Caco-2 (cell line): Measurements from ENCODE around the gene ZFAND2B. TPM values are rescaled to one million over a fixed set of nuclear protein-coding genes. Genes with fewer than 3 reads are reported as not detected.
A peak's percentile ranks its signal among the peaks of the same experiment; 100 is the strongest.

Experiments used
- BruUV-seq: library from RNA; stranded (reverse); fragments of 400-500 nt; replicated peaks from 2 replicates; lab custom pipeline; 2021; lab: Mats Ljungman, UMichigan
- CTCF ChIA-PET: fragments of 300-600 bp; sonication (Branson Sonifier 250); formaldehyde crosslinking; loops from one replicate; lab custom pipeline; 2022; ENCODE audit warnings: antibody characterized with exemption; lab: Charles Lee
- POLR2A ChIA-PET: fragments of 300-600 bp; sonication (Branson Sonifier 250); formaldehyde crosslinking; loops from one replicate; lab custom pipeline; 2022; ENCODE audit warnings: antibody characterized with exemption; lab: Charles Lee
- DNase-seq, 2 experiments: peaks; one replicate each; pipeline versions ENCODE4 v3.0.0 to v3.0.0-alpha.2; 2020 to 2022
- H3K27me3 ChIP-seq: replicated peaks from 2 replicates; pipeline ENCODE4 v1.6.0; 2011; ENCODE audit warnings: low read length; ENCODE audit not compliant: control insufficient read depth, insufficient read depth
- H3K36me3 ChIP-seq: 2 replicates; pipeline ENCODE4 v1.5.1; 2011; ENCODE audit warnings: low read length; ENCODE audit not compliant: control insufficient read depth, insufficient read depth
- H3K4me1 ChIP-seq: fragments of 250-450 bp; sonication (Bioruptor Pico); 2 replicates; pipeline ENCODE4 v1.5.1; 2020; ENCODE audit warnings: mild to moderate bottlenecking
- H3K4me3 ChIP-seq: 2 replicates; pipeline ENCODE4 v1.5.1; 2011; ENCODE audit warnings: low read depth, mild to moderate bottlenecking, control low read depth, low read length
- H3K9me3 ChIP-seq: fragments of 250-450 bp; sonication (Bioruptor Pico); 2 replicates; pipeline ENCODE4 v1.5.1; 2020; ENCODE audit warnings: mild to moderate bottlenecking, moderate library complexity
- H3K27ac Mint-ChIP-seq: one replicate; pipeline ENCODE4 v1.8.0; 2022; ENCODE audit warnings: mixed read lengths; ENCODE audit not compliant: unreplicated experiment
- H3K27me3 Mint-ChIP-seq: one replicate; pipeline ENCODE4 v1.8.0; 2022; ENCODE audit warnings: mixed read lengths; ENCODE audit not compliant: insufficient read depth, unreplicated experiment
- H3K36me3 Mint-ChIP-seq: one replicate; pipeline ENCODE4 v1.8.0; 2022; ENCODE audit warnings: mild to moderate bottlenecking, mixed read lengths; ENCODE audit not compliant: insufficient read depth, unreplicated experiment
- H3K4me1 Mint-ChIP-seq: one replicate; pipeline ENCODE4 v1.8.0; 2022; ENCODE audit warnings: low read depth, mixed read lengths; ENCODE audit not compliant: unreplicated experiment
- H3K4me3 Mint-ChIP-seq: one replicate; pipeline ENCODE4 v1.8.0; 2022; ENCODE audit warnings: mild to moderate bottlenecking, moderate library complexity, mixed read lengths; ENCODE audit not compliant: unreplicated experiment
- H3K9me3 Mint-ChIP-seq: one replicate; pipeline ENCODE4 v1.8.0; 2022; ENCODE audit warnings: mixed read lengths; ENCODE audit not compliant: unreplicated experiment
- intact Hi-C: fragments of 100-400 bp; cut with micrococcal nuclease; formaldehyde crosslinking; loops from one replicate; pipeline ENCODE4 v1.10.0; 2022; ENCODE audit not compliant: unreplicated experiment
- total RNA-seq: library from RNA; stranded (reverse); gene quantifications from 2 replicates; pipeline ENCODE4 v1.2.3, GENCODE V29; 2022
- TF ChIP-seq, protein P1 (sequence below), 2 experiments: fragments of 200-600 bp in 1 of 2; IDR thresholded peaks; 1 replicate in 1 of 2; 2 replicates in 1 of 2; pipeline versions ENCODE4 v1.5.1 to v1.8.0; 2011 to 2022; ENCODE audit warnings: antibody characterized with exemption in 1 of 2, control low read depth in 1 of 2, inconsistent platforms in 1 of 2, low read depth in 1 of 2, low read length in 1 of 2, mild to moderate bottlenecking in 1 of 2, moderate library complexity in 1 of 2; ENCODE audit not compliant: insufficient read depth in 1 of 2, severe bottlenecking in 1 of 2, unreplicated experiment in 1 of 2

ZFAND2B gene
- total RNA-seq, 1 experiment from 2014 or later: 41.8 TPM

DNA sequence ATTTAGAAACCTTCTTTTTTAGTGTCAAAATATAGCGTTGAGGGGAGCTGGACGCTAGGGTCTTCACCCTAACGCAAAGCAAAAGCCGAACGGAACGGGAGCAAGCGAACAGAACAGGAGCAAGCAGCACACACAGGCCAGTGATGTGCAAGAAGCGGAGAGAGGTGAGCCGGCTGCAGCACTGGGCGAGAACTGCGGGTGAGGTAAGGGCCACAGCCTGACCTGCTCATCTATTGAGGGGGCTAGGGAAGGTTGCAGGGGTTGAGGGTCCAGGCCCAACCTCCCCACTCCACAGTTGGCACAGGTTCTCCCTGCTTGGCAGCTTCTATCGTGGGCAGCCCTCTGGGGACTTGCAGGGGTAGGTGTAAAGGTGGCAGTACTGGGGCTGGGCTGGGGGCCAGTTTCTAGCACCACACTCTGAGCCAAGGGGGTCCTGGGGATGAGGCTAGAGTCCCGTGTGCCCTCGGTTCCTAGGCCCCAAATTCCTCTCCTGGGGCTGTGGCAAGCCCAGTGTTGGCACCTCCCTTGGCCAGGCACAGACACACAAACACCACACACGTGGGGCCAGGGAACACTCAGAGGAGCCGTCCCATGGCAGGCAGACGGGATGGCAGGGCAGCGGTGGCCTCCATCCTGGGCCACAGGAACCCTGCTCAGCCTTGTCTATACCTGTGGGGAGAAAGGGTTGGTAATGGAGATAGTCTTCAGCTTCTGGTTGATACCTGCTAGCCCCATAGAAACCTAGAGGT lies 13.4 kb downstream of the ZFAND2B start:
- ChIA-PET POLR2A (interaction anchor here (0.9 to 3.0 kb wide), 5 partner anchors 9 to 59 kb away, joined by 3 to 27 read pairs (median 6); partner anchors contain the start of genes ANKZF1, ATG9A, GLB1L and STK16), CTCF (interaction anchor here (1.0 to 1.1 kb wide), 3 partner anchors 42 to 218 kb away, joined by 3 to 4 read pairs (median 3); no protein-coding TSS in a partner anchor)
- Mint-ChIP-seq H3K4me3 (peak overlapping the region; percentile 96), H3K4me1 (no peaks in the 10 kb centered on the region), H3K9me3 (no peaks in the 10 kb centered on the region), H3K27ac (peak overlapping the region; percentile 95), H3K27me3 (no peaks in the 10 kb centered on the region), H3K36me3 (peaks cover 46% of the 10 kb centered on the region)
- DNase-seq: no peak
- Histone ChIP-seq H3K36me3 (0 out of 2 replicates have a peak, but pooled peaks cover 1% of the 10 kb centered on the region), H3K4me3 (no peak overlapping the region), H3K27me3 (no peaks in the 10 kb centered on the region), H3K9me3 (no peaks in the 10 kb centered on the region), H3K4me1 (peaks cover 18% of the 10 kb centered on the region)
- no TSS peak for BruUV-seq
- intact Hi-C loops: loop anchor here (1.0 to 5.0 kb wide), 2 partner anchors 9 to 167 kb away; partner anchors contain the start of genes ANKZF1, ATG9A and DNPEP
- TF ChIP-seq, protein P1, sequence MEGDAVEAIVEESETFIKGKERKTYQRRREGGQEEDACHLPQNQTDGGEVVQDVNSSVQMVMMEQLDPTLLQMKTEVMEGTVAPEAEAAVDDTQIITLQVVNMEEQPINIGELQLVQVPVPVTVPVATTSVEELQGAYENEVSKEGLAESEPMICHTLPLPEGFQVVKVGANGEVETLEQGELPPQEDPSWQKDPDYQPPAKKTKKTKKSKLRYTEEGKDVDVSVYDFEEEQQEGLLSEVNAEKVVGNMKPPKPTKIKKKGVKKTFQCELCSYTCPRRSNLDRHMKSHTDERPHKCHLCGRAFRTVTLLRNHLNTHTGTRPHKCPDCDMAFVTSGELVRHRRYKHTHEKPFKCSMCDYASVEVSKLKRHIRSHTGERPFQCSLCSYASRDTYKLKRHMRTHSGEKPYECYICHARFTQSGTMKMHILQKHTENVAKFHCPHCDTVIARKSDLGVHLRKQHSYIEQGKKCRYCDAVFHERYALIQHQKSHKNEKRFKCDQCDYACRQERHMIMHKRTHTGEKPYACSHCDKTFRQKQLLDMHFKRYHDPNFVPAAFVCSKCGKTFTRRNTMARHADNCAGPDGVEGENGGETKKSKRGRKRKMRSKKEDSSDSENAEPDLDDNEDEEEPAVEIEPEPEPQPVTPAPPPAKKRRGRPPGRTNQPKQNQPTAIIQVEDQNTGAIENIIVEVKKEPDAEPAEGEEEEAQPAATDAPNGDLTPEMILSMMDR (IDR thresholded peaks at IDR 0.05; ENCODE audit: insufficient read depth in 1 of 2, low read depth in 1 of 2, low read length in 1 of 2, severe bottlenecking in 1 of 2, unreplicated experiment in 1 of 2): no peak

DNA sequence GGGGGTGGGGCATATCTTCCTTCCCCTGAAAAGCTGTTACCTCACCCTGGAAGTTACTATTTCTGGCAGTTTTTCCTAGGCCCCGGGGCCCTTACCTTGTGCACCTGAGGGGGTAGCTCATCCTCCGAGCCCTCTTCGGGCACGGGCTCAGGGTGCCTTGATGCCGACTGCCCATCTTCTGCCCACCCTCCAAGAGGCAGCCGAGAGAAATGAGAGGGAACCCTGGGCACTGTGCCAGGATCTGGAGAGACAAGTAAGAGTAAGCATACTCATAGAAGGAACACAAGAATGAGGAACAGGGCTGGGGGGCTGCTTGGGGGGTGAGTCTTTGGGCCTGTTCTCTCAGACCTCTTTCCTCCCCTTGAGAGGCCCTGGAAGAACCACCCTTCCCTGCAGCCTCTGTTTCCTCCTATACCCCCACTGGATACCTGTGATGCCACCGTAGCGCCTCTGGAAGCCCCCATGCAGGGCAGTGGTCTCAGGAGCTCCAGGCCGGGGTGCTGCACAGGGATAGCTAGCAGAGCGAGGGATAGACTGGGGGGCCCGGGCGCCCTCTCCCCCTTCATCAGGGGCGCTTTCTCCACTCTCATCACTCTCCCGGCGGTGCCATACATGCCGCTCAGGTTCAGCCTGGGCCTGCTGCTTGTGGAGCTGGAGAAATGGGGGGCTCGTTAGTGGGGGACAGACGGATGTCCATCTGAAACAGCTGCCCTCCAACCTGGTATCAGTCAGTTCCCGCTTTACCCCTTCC lies 14.2 kb downstream of the ZFAND2B start:
- CTCF ChIA-PET: no interaction called here
- TF ChIP-seq, protein P1 (IDR thresholded peaks at IDR 0.05; ENCODE audit: insufficient read depth in 1 of 2, low read depth in 1 of 2, low read length in 1 of 2, severe bottlenecking in 1 of 2, unreplicated experiment in 1 of 2): no peak
- H3K27ac Mint-ChIP-seq: no peak overlapping the region
- H3K36me3 ChIP-seq: peaks cover 3% of the 10 kb centered on the region; the same call in 1 of the 2 replicates
- H3K4me3 Mint-ChIP-seq: no peak overlapping the region
- H3K4me1 Mint-ChIP-seq: no peaks in the 10 kb centered on the region
- DNase-seq: no peak
- H3K36me3 Mint-ChIP-seq: peaks cover 51% of the 10 kb centered on the region
- intact Hi-C loops: no loop called here
- peaks cover 18% of the 10 kb centered on the region for H3K4me1 ChIP-seq
- POLR2A ChIA-PET: no interaction called here
- no peaks in the 10 kb centered on the region for H3K9me3 Mint-ChIP-seq
- H3K9me3 ChIP-seq: no peaks in the 10 kb centered on the region
- H3K4me3 ChIP-seq: no peak overlapping the region
- no peaks in the 10 kb centered on the region for H3K27me3 ChIP-seq
- H3K27me3 Mint-ChIP-seq: no peaks in the 10 kb centered on the region
- BruUV-seq: no TSS peak

DNA sequence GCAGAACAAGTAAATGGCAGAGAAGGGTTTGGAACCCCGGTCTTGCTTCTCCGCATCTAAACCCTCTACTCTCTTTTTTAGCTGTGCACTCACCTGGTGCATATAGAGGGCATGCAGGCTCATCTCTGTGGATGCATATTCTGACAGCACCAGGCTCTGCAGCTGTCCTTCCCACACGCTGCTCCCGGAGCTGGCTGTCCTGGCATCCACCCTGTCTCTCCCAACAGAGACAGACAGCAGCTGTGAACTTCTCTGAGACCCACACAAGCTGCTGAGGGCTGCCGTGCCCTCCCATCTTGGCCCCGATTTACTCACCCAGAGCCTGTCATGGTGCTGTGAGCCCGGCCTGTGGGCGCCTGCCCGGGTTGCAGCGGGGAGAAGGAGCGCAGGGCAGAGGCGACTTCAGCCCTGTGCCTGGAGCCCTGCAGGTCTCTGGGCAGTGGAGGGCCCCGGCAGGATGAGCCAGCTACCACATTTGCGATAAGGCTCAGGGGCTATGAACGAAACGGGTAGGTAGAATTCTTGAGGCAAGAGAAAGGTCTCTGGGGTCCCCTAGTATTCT lies 15.5 kb downstream of the ZFAND2B start:
- Histone ChIP-seq H3K4me1 (peaks cover 10% of the 10 kb centered on the region), H3K4me3 (no peak overlapping the region), H3K27me3 (no peaks in the 10 kb centered on the region), H3K9me3 (no peaks in the 10 kb centered on the region), H3K36me3 (peaks cover 3% of the 10 kb centered on the region; the same call in 1 of the 2 replicates)
- Mint-ChIP-seq H3K27me3 (no peaks in the 10 kb centered on the region), H3K27ac (no peak overlapping the region), H3K9me3 (no peaks in the 10 kb centered on the region), H3K4me1 (no peaks in the 10 kb centered on the region), H3K4me3 (no peak overlapping the region), H3K36me3 (peaks cover 43% of the 10 kb centered on the region)
- CTCF ChIA-PET: no interaction called here
- BruUV-seq: no TSS peak
- intact Hi-C loops: no loop called here
- DNase-seq: no peak
- TF ChIP-seq, protein P1 (IDR thresholded peaks at IDR 0.05; ENCODE audit: insufficient read depth in 1 of 2, low read depth in 1 of 2, low read length in 1 of 2, severe bottlenecking in 1 of 2, unreplicated experiment in 1 of 2): no peak
- POLR2A ChIA-PET: no interaction called here
